SK-N-SH (cell line): Measurements from ENCODE around the gene ARHGAP15. TPM values are rescaled to one million over a fixed set of nuclear protein-coding genes. Genes with fewer than 3 reads are reported as not detected.
A peak's percentile ranks its signal among the peaks of the same experiment; 100 is the strongest.

Source experiments
- CTCF ChIA-PET: fragments of 300-600, 350-600 bp; formaldehyde crosslinking; extraction: SDS; loops from one replicate; lab custom pipeline; 2021; lab: Yijun Ruan, JAX
- POLR2A ChIA-PET: fragments of 350-600 bp; sonication (Branson Sonifier 250); formaldehyde crosslinking; extraction: SDS; loops from one replicate; lab custom pipeline; 2020; ENCODE audit warnings: antibody characterized with exemption, inconsistent platforms; lab: Yijun Ruan, JAX
- DNase-seq: peaks from one replicate; pipeline ENCODE4 v3.0.0; 2012
- H2AFZ ChIP-seq: fragments of 200-600 bp; sonication (generic); 2 replicates; pipeline ENCODE4 v1.8.1; 2016; ENCODE audit warnings: antibody characterized with exemption, mild to moderate bottlenecking, low read depth
- H3F3A ChIP-seq: fragments of 200-600 bp; sonication (generic); replicated peaks from 2 replicates; pipeline ENCODE3; 2016; ENCODE audit warnings: antibody characterized with exemption, mild to moderate bottlenecking; ENCODE audit not compliant: insufficient read depth
- H3K27ac ChIP-seq, 2 experiments: fragments of 200-500 bp in 1 of 2; fragments of 200-600 bp in 1 of 2; sonication (Bioruptor generic) in 1 of 2; sonication (generic), shearing (Covaris generic) in 1 of 2; 2 replicates each; pipeline versions ENCODE4 v1.5.1 to v1.6.1; 2014 to 2016; ENCODE audit warnings: low read depth in 2 of 2, inconsistent platforms in 1 of 2, low read length in 1 of 2, mild to moderate bottlenecking in 1 of 2, mixed read lengths in 1 of 2
- H3K27me3 ChIP-seq: fragments of 200-600 bp; sonication (generic), shearing (Covaris generic); 2 replicates; pipeline ENCODE4 v1.6.1; 2016; ENCODE audit warnings: mixed run types; ENCODE audit not compliant: insufficient read depth
- H3K36me3 ChIP-seq, 2 experiments: fragments of 200-500 bp in 1 of 2; fragments of 200-600 bp in 1 of 2; sonication (Bioruptor generic) in 1 of 2; sonication (generic) in 1 of 2; replicated peaks in 1 of 2; 2 replicates each; pipeline versions ENCODE3 to v1.5.1; 2014 to 2016; ENCODE audit warnings: low read length in 1 of 2, mild to moderate bottlenecking in 1 of 2; ENCODE audit not compliant: insufficient read depth in 2 of 2, control insufficient read depth in 1 of 2
- H3K4me1 ChIP-seq, 2 experiments: fragments of 200-500 bp in 1 of 2; fragments of 200-600 bp in 1 of 2; sonication (Bioruptor generic) in 1 of 2; sonication (generic), shearing (Covaris generic) in 1 of 2; 2 replicates each; pipeline versions ENCODE4 v1.5.1 to v1.6.1; 2014 to 2016; ENCODE audit warnings: low read depth in 1 of 2, low read length in 1 of 2, mixed run types in 1 of 2; ENCODE audit not compliant: insufficient read depth in 2 of 2, control insufficient read depth in 1 of 2
- H3K4me2 ChIP-seq: fragments of 200-600 bp; sonication (generic), shearing (Covaris generic); 2 replicates; pipeline ENCODE4 v1.6.1; 2017; ENCODE audit warnings: mixed run types
- H3K4me3 ChIP-seq, 2 experiments: fragments of 200-500 bp in 1 of 2; fragments of 200-600 bp in 1 of 2; sonication (Bioruptor generic) in 1 of 2; sonication (generic), shearing (Covaris generic) in 1 of 2; 2 replicates each; pipeline versions ENCODE4 v1.5.1 to v1.8.1; 2014 to 2016; ENCODE audit warnings: low read depth in 2 of 2, inconsistent platforms in 1 of 2, low read length in 1 of 2, mild to moderate bottlenecking in 1 of 2, mixed read lengths in 1 of 2, moderate library complexity in 1 of 2
- H3K79me2 ChIP-seq: fragments of 200-600 bp; sonication (generic); 2 replicates; pipeline ENCODE4 v1.8.1; 2017; ENCODE audit warnings: mild to moderate bottlenecking; ENCODE audit not compliant: insufficient read depth
- H3K9ac ChIP-seq: fragments of 200-600 bp; sonication (generic); 2 replicates; pipeline ENCODE4 v1.6.1; 2017; ENCODE audit warnings: mixed run types
- H3K9me2 ChIP-seq: fragments of 200-600 bp; sonication (generic); 2 replicates; pipeline ENCODE4 v1.6.1; 2017; ENCODE audit warnings: mixed run types
- H3K9me3 ChIP-seq: fragments of 200-600 bp; sonication (generic); 2 replicates; pipeline ENCODE4 v1.6.1; 2017; ENCODE audit warnings: mixed run types, mild to moderate bottlenecking, moderate library complexity
- H4K20me1 ChIP-seq: fragments of 200-600 bp; sonication (generic); 2 replicates; pipeline ENCODE4 v1.6.1; 2017; ENCODE audit warnings: mild to moderate bottlenecking, mixed run types; ENCODE audit not compliant: insufficient read depth
- CHD2 ChIP-seq: fragments of 150-350 bp; IDR thresholded peaks from 2 replicates; pipeline ENCODE4 v1.6.1; 2018; ENCODE audit warnings: low read length; ENCODE audit not compliant: partially characterized antibody
- ELF1 ChIP-seq: IDR thresholded peaks from 2 replicates; pipeline ENCODE4 v1.4.0; 2012
- EP300 ChIP-seq, 2 experiments: IDR thresholded peaks; 2 replicates each; pipeline versions ENCODE4 v1.4.0 to v1.6.1; 2012; ENCODE audit warnings: borderline replicate concordance in 1 of 2, low read depth in 1 of 2, low read length in 1 of 2
- EZH2phosphoT487 ChIP-seq: fragments of 200-600 bp; sonication (generic); IDR thresholded peaks from 2 replicates; pipeline ENCODE4 v1.6.1; 2017; ENCODE audit warnings: low read depth, mixed run types, mild to moderate bottlenecking, antibody characterized with exemption, moderate library complexity, borderline replicate concordance
- FOSL2 ChIP-seq: IDR thresholded peaks from 2 replicates; pipeline ENCODE4 v1.4.0; 2012; ENCODE audit warnings: low read depth, mild to moderate bottlenecking, moderate library complexity, borderline replicate concordance
- FOXJ3 ChIP-seq: sonication (generic); formaldehyde crosslinking; IDR thresholded peaks from 2 replicates; pipeline ENCODE4 v1.5.1; 2020; ENCODE audit warnings: mild to moderate bottlenecking, missing genetic modification reagents
- GABPA ChIP-seq: IDR thresholded peaks from 2 replicates; pipeline ENCODE4 v1.4.0; 2012; ENCODE audit warnings: low read depth, mild to moderate bottlenecking
- GATA2 ChIP-seq: sonication (generic); formaldehyde crosslinking; IDR thresholded peaks from 2 replicates; pipeline ENCODE4 v1.5.0; 2020; ENCODE audit warnings: mild to moderate bottlenecking, missing genetic modification reagents
- IRF3 ChIP-seq: fragments of 150-350 bp; IDR thresholded peaks from 2 replicates; pipeline ENCODE4 v1.6.1; 2016; ENCODE audit warnings: mild to moderate bottlenecking, low read depth, low read length
- JUND ChIP-seq: IDR thresholded peaks from 2 replicates; pipeline ENCODE4 v1.4.0; 2012
- MEF2A ChIP-seq: IDR thresholded peaks from 2 replicates; pipeline ENCODE4 v1.4.0; 2012; ENCODE audit warnings: low read depth, borderline replicate concordance
- MXI1 ChIP-seq: IDR thresholded peaks from 2 replicates; pipeline ENCODE4 v1.6.1; 2012; ENCODE audit warnings: mild to moderate bottlenecking, low read depth, low read length, improper control_type of control experiment
- NRF1 ChIP-seq: IDR thresholded peaks from 2 replicates; pipeline ENCODE4 v1.6.1; 2012; ENCODE audit warnings: low read depth, mild to moderate bottlenecking, low read length
- PBX3 ChIP-seq: IDR thresholded peaks from 2 replicates; pipeline ENCODE4; 2012
- RAD21 ChIP-seq: IDR thresholded peaks from 2 replicates; pipeline ENCODE4 v1.6.1; 2012; ENCODE audit warnings: mild to moderate bottlenecking, low read length
- RFX5 ChIP-seq: IDR thresholded peaks from 2 replicates; pipeline ENCODE4 v1.6.1; 2012; ENCODE audit warnings: mild to moderate bottlenecking, improper control_type of control experiment, low read length
- SMC3 ChIP-seq: IDR thresholded peaks from 2 replicates; pipeline ENCODE4 v1.6.1; 2012; ENCODE audit warnings: low read depth, low read length, improper control_type of control experiment
- TCF12 ChIP-seq: IDR thresholded peaks from 2 replicates; pipeline ENCODE4 v1.4.0; 2012
- TEAD4 ChIP-seq: IDR thresholded peaks from 2 replicates; pipeline ENCODE4 v1.4.0; 2012; ENCODE audit warnings: mild to moderate bottlenecking, borderline replicate concordance; ENCODE audit not compliant: insufficient read depth
- WGBS: methylation state at CpG from one replicate; pipeline ENCODE4 v1.1.6; 2017; ENCODE audit warnings: low lambda C conversion rate; 5-methylcytosine and 5-hydroxymethylcytosine counted together
- polyA plus RNA-seq, 3 experiments: library from polyadenylated mRNA; depleted of rRNA; stranded (reverse); fragments of >200 nt; gene quantifications; 2 replicates each; pipeline ENCODE4 v1.2.3, GENCODE V29; 2012
- TF ChIP-seq, protein P1 (sequence below): fragments of 200-600 bp; sonication (generic); IDR thresholded peaks from 2 replicates; pipeline ENCODE4 v1.6.1; 2017; ENCODE audit warnings: antibody characterized with exemption, mild to moderate bottlenecking, moderate library complexity

ARHGAP15 gene
- polyA plus RNA-seq, 1 of the 3 experiments (the other 2 are of a cell fraction): not detected

- TF ChIP-seq TEAD4 (no peak), SMC3 (no peak), RAD21 (no peak), FOXJ3 (CRISPR knock-in tag) (no peak), CHD2 (no peak), NRF1 (no peak)
Measured at GRCh38 chr2:143426296-143426695, 297.1 kb downstream of the ARHGAP15 start (continued).

GRCh38 chr2:143428700-143429099, 299.5 kb downstream of the ARHGAP15 start:
- Histone ChIP-seq H3K79me2 (no peaks in the 10 kb centered on the region), H3K4me2 (no peak overlapping the region), H3F3A (peaks cover 15% of the 10 kb centered on the region), H4K20me1 (no peaks in the 10 kb centered on the region), H3K36me3 (no peaks in the 10 kb centered on the region), H3K27me3 (no peaks in the 10 kb centered on the region), H3K9me2 (no peaks in the 10 kb centered on the region), H3K9me3 (no peaks in the 10 kb centered on the region), H3K9ac (no peak overlapping the region), H3K4me1 (peaks cover 0 to 15% of the 10 kb centered on the region in 2 experiments; a peak in 3 of 4 replicates), H3K27ac (no peak overlapping the region), H2AFZ (no peak overlapping the region), H3K4me3 (no peak overlapping the region)
- 50% methylated on average over 1 of the region's 1 CpG for WGBS
- ChIA-PET POLR2A (no interaction called here), CTCF (no interaction called here)
- no peak for DNase-seq
- 0 out of 2 replicates have a peak, but pooled peaks have one; percentile 8 for TF ChIP-seq PBX3
- TF ChIP-seq FOSL2: no peak

- ChIA-PET CTCF (interaction anchor here (0.7 kb wide), 1 partner anchor 1657 kb away, joined by 3 read pairs; no protein-coding TSS in a partner anchor), POLR2A (no interaction called here)
- Histone ChIP-seq H3K9me2 (no peaks in the 10 kb centered on the region), H3K9ac (no peak overlapping the region), H2AFZ (no peak overlapping the region), H3K79me2 (no peaks in the 10 kb centered on the region), H3K9me3 (no peaks in the 10 kb centered on the region), H3K27me3 (no peaks in the 10 kb centered on the region), H3F3A (peaks cover 15% of the 10 kb centered on the region), H3K36me3 (no peaks in the 10 kb centered on the region), H3K27ac (no peak overlapping the region), H3K4me3 (no peak overlapping the region), H4K20me1 (no peaks in the 10 kb centered on the region), H3K4me2 (no peak overlapping the region), H3K4me1 (peaks cover 0 to 15% of the 10 kb centered on the region in 2 experiments; a peak in 3 of 4 replicates)
- DNase-seq: no peak
- WGBS: 84% methylated on average over 1 of the region's 1 CpG
- TF ChIP-seq GATA2 (CRISPR knock-in tag): no peak
- TF ChIP-seq GABPA: no peak
- TF ChIP-seq TEAD4: no peak
- no peak for TF ChIP-seq CHD2
- TF ChIP-seq MEF2A: no peak
- no peak for TF ChIP-seq NRF1
- no peak for TF ChIP-seq IRF3
- no peak for TF ChIP-seq MXI1
- no peak for TF ChIP-seq EP300 (IDR thresholded peaks at IDR 0.05; ENCODE audit: borderline replicate concordance in 1 of 2, low read depth in 1 of 2, low read length in 1 of 2)
- TF ChIP-seq TCF12: no peak
- no peak for TF ChIP-seq ELF1
- TF ChIP-seq EZH2phosphoT487: no peak
- no peak for TF ChIP-seq SMC3
- TF ChIP-seq JUND: no peak
- no peak for TF ChIP-seq RFX5
- TF ChIP-seq, protein P1, sequence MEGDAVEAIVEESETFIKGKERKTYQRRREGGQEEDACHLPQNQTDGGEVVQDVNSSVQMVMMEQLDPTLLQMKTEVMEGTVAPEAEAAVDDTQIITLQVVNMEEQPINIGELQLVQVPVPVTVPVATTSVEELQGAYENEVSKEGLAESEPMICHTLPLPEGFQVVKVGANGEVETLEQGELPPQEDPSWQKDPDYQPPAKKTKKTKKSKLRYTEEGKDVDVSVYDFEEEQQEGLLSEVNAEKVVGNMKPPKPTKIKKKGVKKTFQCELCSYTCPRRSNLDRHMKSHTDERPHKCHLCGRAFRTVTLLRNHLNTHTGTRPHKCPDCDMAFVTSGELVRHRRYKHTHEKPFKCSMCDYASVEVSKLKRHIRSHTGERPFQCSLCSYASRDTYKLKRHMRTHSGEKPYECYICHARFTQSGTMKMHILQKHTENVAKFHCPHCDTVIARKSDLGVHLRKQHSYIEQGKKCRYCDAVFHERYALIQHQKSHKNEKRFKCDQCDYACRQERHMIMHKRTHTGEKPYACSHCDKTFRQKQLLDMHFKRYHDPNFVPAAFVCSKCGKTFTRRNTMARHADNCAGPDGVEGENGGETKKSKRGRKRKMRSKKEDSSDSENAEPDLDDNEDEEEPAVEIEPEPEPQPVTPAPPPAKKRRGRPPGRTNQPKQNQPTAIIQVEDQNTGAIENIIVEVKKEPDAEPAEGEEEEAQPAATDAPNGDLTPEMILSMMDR: no peak
Measured at GRCh38 chr2:143429932-143430679, 300.9 kb downstream of the ARHGAP15 start.
